Ovary (tissue), 9 donors: ENCODE results near the gene LRCH3. TPM values are rescaled to one million over a fixed set of nuclear protein-coding genes. Genes with fewer than 3 reads are reported as not detected.
A peak's percentile ranks its signal among the peaks of the same experiment; 100 is the strongest.

ENCODE experiments used
- DNase-seq, 5 donors: peaks; one replicate each; pipeline ENCODE4 v3.0.0-alpha.2; 2019 to 2020
- H3K27ac ChIP-seq, 2 donors: fragments of 200-600 bp; one replicate each; pipeline versions ENCODE4 v1.5.1 to v1.8.0; 2019 to 2022
- H3K27me3 ChIP-seq: fragments of 200-600 bp; one replicate; pipeline ENCODE4 v1.8.0; 2022
- H3K36me3 ChIP-seq: fragments of 200-600 bp; sonication (generic); one replicate; pipeline ENCODE4 v1.5.1; 2019
- H3K4me1 ChIP-seq: one replicate; pipeline ENCODE4 v1.8.1; 2013; ENCODE audit warnings: mild to moderate bottlenecking, moderate library complexity; ENCODE audit not compliant: insufficient read depth
- H3K4me3 ChIP-seq: fragments of 200-600 bp; sonication (generic); one replicate; pipeline ENCODE4 v1.5.1; 2017
- H3K9me3 ChIP-seq, 2 donors: fragments of 200-600 bp in 1 of 2; sonication (generic) in 1 of 2; one replicate each; pipeline versions ENCODE4 v1.5.1 to v1.8.1; 2013 to 2019; ENCODE audit warnings: mild to moderate bottlenecking in 1 of 2, moderate library complexity in 1 of 2
- EP300 ChIP-seq: sonication (generic); formaldehyde crosslinking; IDR thresholded peaks from one replicate; pipeline ENCODE4 v1.6.1; 2017; ENCODE audit warnings: antibody characterized with exemption
- POLR2A ChIP-seq: fragments of 450-650 bp; IDR thresholded peaks from one replicate; pipeline ENCODE4 v1.6.1; 2017; ENCODE audit warnings: antibody characterized with exemption, mild to moderate bottlenecking, moderate library complexity
- WGBS, 3 donors: extraction: QIAGEN DNeasy Blood & Tissue Kit in 1 of 3; methylation state at CpG; one replicate each; pipeline versions ENCODE4 v1.1.5 to v1.1.7; 2013 to 2017; 5-methylcytosine and 5-hydroxymethylcytosine counted together
- intact Hi-C, 4 donors: fragments of 100-400 bp; cut with DNase I; formaldehyde crosslinking; loops; one replicate each; pipeline versions ENCODE4 v1.11.0 to v1.15.1; 2022 to 2023
- polyA plus RNA-seq, 2 donors: library from polyadenylated mRNA; stranded (reverse); fragments of 200-250 nt in 1 of 2; fragments of 350-450 nt in 1 of 2; fragmentation: Illumina TruSeq in 1 of 2; extraction: RNeasy Lipid Tissue Mini Kit (QIAGEN cat#74804) in 1 of 2; gene quantifications; one replicate each; pipeline ENCODE4 v1.2.3, GENCODE V29; 2013 to 2014
- total RNA-seq, 7 donors: library from RNA; depleted of rRNA in 2 of 7; stranded (reverse); fragments of >200 nt in 2 of 7; fragmentation: NEBNext Ultra II Directional in 3 of 7; extraction: Animal tissue kit (Norgen Biotek cat#: 25700) in 3 of 7; gene quantifications; one replicate each; pipeline versions ENCODE4 v1.1.0 to v1.2.4, GENCODE V29; 2016 to 2023
- TF ChIP-seq, protein P1 (sequence below), 3 donors: fragments of 450-650 bp in 2 of 3; fragments of 200-600 bp in 1 of 3; IDR thresholded peaks; one replicate each; pipeline versions ENCODE4 v1.5.1 to v1.8.0; 2016 to 2022; ENCODE audit warnings: antibody characterized with exemption in 3 of 3, mild to moderate bottlenecking in 1 of 3
- donor health status: DM: no; HTN: no; CAD: no; lungs with moderate emphysema.
- donor health status: DM: no; HTN: no; CAD: no.
- donor health status: Bipolar disorder and iron deficiency.
- donor health status: DM: yes; HTN: yes; CAD: no.
- donor health status: DM: no; HTN: no; CAD: no.
- donor health status: DM: yes; HTN: yes; CAD: no.

The LRCH3 gene
- total and polyA plus RNA-seq, 9 donors, result 20.9 to 192 (median 61.6) TPM

DNA sequence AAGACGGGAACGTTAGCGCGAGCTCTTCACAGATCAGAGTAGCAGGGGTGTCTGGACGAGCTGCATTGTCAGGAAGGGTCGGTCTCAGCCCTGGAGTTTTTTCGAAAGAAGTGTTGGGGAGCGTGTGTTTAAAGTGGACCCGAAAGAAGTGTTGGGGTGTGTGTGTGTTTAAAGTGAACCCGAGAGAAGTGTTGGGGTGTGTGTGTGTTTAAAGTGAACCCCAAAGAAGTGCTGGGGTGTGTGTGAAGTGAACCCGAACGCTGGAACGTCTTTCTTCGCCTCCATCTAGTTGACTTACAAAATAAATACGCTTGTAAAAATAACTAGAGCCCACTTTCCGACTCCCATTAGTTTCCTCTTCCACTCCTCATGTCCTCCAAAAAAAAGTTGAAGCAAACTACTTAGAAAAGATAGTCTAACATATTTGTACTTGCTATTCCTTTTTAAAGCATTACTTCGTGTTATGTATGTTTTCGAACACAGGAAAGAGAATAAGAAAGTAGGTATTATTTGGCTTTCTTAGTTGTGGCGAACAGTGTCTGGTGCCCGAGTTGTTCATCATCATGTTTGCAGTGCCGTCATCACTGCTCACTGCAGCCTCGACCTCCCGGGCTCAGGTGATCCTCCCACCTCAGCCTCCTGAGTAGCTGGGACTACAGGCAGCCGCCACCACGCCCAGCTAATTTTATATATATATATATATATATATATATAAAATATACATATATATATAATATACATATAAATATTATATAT lies 1.0 kb downstream of the LRCH3 start:
- peaks cover 7% of the 10 kb centered on the region for H3K4me1 ChIP-seq
- WGBS, 3 donors, result 5 to 11% (median 8%) methylated on average over 25 of the region's 25 CpGs
- TF ChIP-seq, protein P1, sequence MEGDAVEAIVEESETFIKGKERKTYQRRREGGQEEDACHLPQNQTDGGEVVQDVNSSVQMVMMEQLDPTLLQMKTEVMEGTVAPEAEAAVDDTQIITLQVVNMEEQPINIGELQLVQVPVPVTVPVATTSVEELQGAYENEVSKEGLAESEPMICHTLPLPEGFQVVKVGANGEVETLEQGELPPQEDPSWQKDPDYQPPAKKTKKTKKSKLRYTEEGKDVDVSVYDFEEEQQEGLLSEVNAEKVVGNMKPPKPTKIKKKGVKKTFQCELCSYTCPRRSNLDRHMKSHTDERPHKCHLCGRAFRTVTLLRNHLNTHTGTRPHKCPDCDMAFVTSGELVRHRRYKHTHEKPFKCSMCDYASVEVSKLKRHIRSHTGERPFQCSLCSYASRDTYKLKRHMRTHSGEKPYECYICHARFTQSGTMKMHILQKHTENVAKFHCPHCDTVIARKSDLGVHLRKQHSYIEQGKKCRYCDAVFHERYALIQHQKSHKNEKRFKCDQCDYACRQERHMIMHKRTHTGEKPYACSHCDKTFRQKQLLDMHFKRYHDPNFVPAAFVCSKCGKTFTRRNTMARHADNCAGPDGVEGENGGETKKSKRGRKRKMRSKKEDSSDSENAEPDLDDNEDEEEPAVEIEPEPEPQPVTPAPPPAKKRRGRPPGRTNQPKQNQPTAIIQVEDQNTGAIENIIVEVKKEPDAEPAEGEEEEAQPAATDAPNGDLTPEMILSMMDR (IDR thresholded peaks at IDR 0.05), result no peak
- TF ChIP-seq POLR2A, result no peak
- no peak for TF ChIP-seq EP300
- no peaks in the 10 kb centered on the region for H3K27me3 ChIP-seq
- H3K36me3 ChIP-seq, result no peaks in the 10 kb centered on the region
- DNase-seq, result no peak
- H3K27ac ChIP-seq, result peak overlapping the region; percentile 93 to 98
- peak overlapping the region; percentile 63 for H3K4me3 ChIP-seq
- H3K9me3 ChIP-seq, result no peaks in the 10 kb centered on the region
- intact Hi-C loops, result no loop called here

DNA sequence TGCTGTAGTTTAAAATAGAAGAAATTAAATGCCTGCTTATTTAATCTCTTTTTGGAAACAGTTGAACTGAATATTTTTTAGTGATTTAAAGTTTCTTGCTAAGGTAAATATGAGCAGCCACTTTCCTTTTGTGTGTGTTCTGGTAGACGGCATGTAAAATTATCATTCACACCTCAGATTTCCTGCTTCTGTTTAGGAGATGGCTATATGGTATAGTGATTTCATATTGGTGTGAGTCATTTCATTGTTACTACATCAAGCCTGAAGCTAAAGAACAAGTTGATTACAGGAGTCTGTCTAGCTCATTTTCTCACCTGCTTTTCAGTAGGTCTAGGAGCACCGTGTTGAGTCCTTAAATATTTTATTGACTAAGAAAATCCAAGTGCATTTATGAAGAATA lies 2.2 kb downstream of the LRCH3 start:
- DNase-seq, result no peak
- WGBS, 3 donors, result 22 to 25% (median 23%) methylated on average over 2 of the region's 2 CpGs
- Histone ChIP-seq H3K4me3 (no peak overlapping the region), H3K9me3 (no peaks in the 10 kb centered on the region), H3K27me3 (no peaks in the 10 kb centered on the region), H3K4me1 (peaks cover 7% of the 10 kb centered on the region), H3K36me3 (no peaks in the 10 kb centered on the region), H3K27ac (no peak overlapping the region)
- intact Hi-C loops, result no loop called here
- TF ChIP-seq POLR2A (no peak), EP300 (no peak)
- TF ChIP-seq, protein P1 (IDR thresholded peaks at IDR 0.05), result no peak

DNA sequence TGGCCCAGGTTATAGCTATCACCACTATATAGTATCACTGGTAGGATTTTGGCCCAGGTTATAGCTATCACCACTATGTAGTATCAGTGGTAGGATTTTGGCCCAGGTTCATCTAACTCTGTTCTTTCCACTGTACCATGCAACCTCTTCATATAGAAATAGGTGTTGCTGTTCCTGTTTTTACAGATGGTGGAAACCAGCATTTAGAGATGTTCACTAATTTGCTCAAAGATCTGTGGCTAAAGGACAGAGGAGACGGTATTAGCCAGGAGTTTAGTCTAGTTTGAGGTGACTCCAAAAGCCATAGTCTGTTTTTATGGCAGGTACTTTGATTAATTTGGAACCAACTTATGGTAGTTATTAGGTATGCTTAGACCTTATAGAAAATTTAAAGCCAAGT lies 3.1 kb downstream of the LRCH3 start:
- Histone ChIP-seq H3K4me1 (peaks cover 12% of the 10 kb centered on the region), H3K9me3 (no peaks in the 10 kb centered on the region), H3K4me3 (no peak overlapping the region), H3K36me3 (no peaks in the 10 kb centered on the region), H3K27ac (no peak overlapping the region), H3K27me3 (no peaks in the 10 kb centered on the region)
- no peak for TF ChIP-seq POLR2A
- TF ChIP-seq, protein P1 (IDR thresholded peaks at IDR 0.05), result no peak
- DNase-seq, result no peak
- 88 to 97% (median 91%) methylated on average over 1 of the region's 1 CpG for WGBS, 3 donors
- intact Hi-C loops, result no loop called here

DNA sequence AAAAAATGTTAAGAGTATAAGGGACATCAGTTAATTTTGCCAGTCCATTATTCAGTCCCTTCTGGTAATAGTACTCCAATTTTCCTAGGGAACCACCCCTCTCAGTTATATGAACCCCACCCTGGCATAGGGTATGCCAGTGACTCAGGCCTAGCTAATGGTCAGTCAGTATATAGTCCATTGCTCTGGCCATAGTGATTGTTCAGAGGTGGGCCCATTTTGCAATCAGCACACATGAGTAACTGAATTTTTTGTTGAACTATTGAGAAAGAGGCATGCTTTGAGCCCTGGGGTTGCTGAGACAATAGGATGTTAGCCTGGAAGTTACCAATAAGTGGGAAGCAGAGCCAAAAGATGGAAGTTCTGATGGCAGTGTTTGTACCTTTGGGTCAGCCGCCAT lies 4.1 kb downstream of the LRCH3 start:
- intact Hi-C loops, result no loop called here
- no peaks in the 10 kb centered on the region for H3K36me3 ChIP-seq
- H3K27ac ChIP-seq, result no peak overlapping the region
- H3K4me3 ChIP-seq, result no peak overlapping the region
- WGBS, 3 donors, result 93 to 98% (median 94%) methylated on average over 1 of the region's 1 CpG
- no peaks in the 10 kb centered on the region for H3K9me3 ChIP-seq
- H3K4me1 ChIP-seq, result peaks cover 13% of the 10 kb centered on the region
- H3K27me3 ChIP-seq, result no peaks in the 10 kb centered on the region
- DNase-seq, result no peak
- TF ChIP-seq EP300, result no peak
- no peak for TF ChIP-seq POLR2A
- TF ChIP-seq, protein P1 (IDR thresholded peaks at IDR 0.05), result no peak
